GM12891 (cell line): Measurements from ENCODE around the gene SORCS2.
A peak's percentile ranks its signal among the peaks of the same experiment; 100 is the strongest.

ENCODE experiments used
- DNase-seq: peaks from one replicate; pipeline ENCODE4 v3.0.0; 2011; ENCODE audit warnings: low spot score; ENCODE audit not compliant: insufficient read length
- FAIRE-seq: peaks from 2 replicates; lab custom pipeline; 2011; peaks lifted over from hg19 to GRCh38; lab: Jason Lieb, UNC
- PAX5 ChIP-seq: IDR thresholded peaks from 2 replicates; pipeline ENCODE4 v1.6.1; 2011; ENCODE audit warnings: low read length, moderate library complexity, mild to moderate bottlenecking; ENCODE audit not compliant: insufficient read depth, severe bottlenecking
- POLR2A ChIP-seq: IDR thresholded peaks from 2 replicates; pipeline ENCODE4 v1.6.1; 2011; ENCODE audit warnings: low read depth, low read length, control low read depth
- POLR2AphosphoS5 ChIP-seq: IDR thresholded peaks from 2 replicates; pipeline ENCODE4 v1.6.1; 2011; ENCODE audit warnings: low read depth, low read length, control low read depth
- POU2F2 ChIP-seq: IDR thresholded peaks from 2 replicates; pipeline ENCODE4 v1.6.1; 2011; ENCODE audit warnings: low read depth, mild to moderate bottlenecking, control low read depth, low read length, moderate library complexity
- SPI1 ChIP-seq: IDR thresholded peaks from 2 replicates; pipeline ENCODE4 v1.6.1; 2011; ENCODE audit warnings: low read depth, low read length, control low read depth
- TAF1 ChIP-seq: IDR thresholded peaks from 2 replicates; pipeline ENCODE4 v1.6.1; 2011; ENCODE audit warnings: low read depth, low read length, control low read depth

SORCS2 gene

DNA sequence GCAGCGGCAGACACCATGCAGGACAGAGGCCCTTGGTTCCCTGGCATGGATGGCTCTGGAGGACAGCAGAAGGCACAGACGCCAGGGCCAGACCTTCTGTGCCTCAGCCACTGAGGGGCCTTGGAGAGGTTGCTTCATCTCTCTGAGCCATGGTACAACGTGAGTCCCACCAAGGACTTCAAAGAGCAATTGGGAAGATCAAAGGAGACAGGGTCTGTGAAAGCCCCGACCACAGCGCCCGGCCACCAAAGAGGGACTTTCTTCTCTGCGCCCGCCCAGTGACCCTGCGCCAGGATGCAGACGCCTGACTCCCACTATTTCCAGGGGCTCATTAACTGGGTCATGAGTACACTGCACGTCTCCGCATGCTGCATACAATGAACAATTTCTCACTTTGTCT is 573.3 kb downstream of the SORCS2 start:
- FAIRE-seq, result no peak
- DNase-seq, result no peak
- no peak for TF ChIP-seq POLR2A
- no peak for TF ChIP-seq SPI1
- no peak for TF ChIP-seq POU2F2
- no peak for TF ChIP-seq TAF1
- no peak for TF ChIP-seq PAX5
- no peak for TF ChIP-seq POLR2AphosphoS5

GRCh38 chr4:7766086-7766485 is 573.7 kb downstream of the SORCS2 start:
- DNase-seq, result no peak
- FAIRE-seq, result no peak
- TF ChIP-seq PAX5, result no peak
- TF ChIP-seq TAF1, result no peak
- no peak for TF ChIP-seq SPI1
- TF ChIP-seq POLR2AphosphoS5, result no peak
- no peak for TF ChIP-seq POU2F2
- no peak for TF ChIP-seq POLR2A

- no peak for DNase-seq
- no peak for FAIRE-seq
- TF ChIP-seq TAF1, result no peak
- TF ChIP-seq SPI1, result no peak
These were observed 574.5 kb downstream of the SORCS2 start for GRCh38 chr4:7766661-7767345.

- no peak for FAIRE-seq
- no peak for DNase-seq
- no peak for TF ChIP-seq POU2F2
- no peak for TF ChIP-seq SPI1
- TF ChIP-seq POLR2A, result no peak
- no peak for TF ChIP-seq POLR2AphosphoS5
- no peak for TF ChIP-seq TAF1
- TF ChIP-seq PAX5, result no peak
These were observed 575.2 kb downstream of the SORCS2 start for GRCh38 chr4:7767526-7767925.

DNA sequence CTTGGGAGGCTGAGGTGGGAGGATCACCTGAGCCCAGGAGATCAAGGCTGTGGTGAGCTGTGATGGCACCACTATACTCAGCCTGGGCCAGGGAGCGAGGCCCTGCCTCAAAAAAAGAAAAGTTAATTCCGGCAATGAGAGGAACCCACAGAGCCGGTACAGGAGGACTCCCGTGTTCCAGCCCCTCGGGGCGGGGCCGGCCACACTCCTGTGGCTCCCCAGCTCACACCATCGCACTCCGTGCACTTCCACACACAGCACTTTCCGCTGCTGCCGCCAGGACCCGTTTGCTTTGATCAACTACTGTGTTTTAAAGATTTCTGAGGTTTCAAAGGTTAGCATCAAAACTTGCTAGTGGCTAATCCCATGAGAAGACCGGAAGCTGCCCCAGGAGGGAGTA is 575.6 kb downstream of the SORCS2 start:
- no peak for TF ChIP-seq POLR2AphosphoS5
- TF ChIP-seq SPI1, result no peak
- TF ChIP-seq PAX5, result no peak
- TF ChIP-seq POLR2A, result no peak
- TF ChIP-seq POU2F2, result no peak
- no peak for TF ChIP-seq TAF1
- no peak for FAIRE-seq
- no peak for DNase-seq

GRCh38 chr4:7768736-7769135 is 576.4 kb downstream of the SORCS2 start:
- no peak for TF ChIP-seq POLR2AphosphoS5
- no peak for FAIRE-seq
- DNase-seq, result no peak

DNA sequence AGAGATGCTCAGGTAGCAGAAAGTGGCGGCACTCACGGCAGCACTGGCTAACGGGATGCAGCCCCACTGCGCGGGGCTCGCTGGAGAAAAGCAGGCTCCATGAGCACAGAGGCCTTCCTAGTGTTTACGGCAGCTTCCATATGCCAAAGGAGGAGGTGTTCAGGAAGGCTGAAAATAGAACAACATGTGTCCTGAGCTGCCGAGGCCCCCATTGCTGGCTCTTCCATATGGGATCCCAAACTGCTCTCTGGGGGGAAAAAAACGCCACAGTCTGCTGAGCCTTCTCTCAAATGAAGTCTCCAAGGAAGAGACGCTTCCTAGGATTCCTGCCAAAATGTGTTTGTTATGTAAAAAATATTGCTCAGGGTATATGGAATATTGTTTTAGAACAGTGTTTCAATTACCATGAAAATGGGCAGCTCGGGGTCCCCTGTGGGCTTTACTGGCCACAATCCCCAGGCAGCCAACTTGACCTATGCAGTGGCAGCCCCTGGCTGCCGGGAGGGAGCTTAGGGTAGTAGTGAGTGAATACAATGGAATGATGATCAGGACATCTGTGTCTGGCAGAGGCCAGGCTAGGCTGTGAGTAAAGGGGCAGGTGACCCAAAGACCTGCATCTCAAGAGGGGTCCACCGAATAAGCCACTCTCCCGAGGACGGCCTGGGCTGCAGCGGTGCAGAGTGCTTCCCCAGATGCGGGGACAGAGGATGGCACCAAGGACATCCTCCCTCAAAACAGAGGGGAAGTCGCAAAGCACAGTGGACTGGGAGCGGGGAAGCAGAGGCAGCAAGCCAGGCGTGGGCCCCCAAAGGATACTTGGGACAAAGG is 577.3 kb downstream of the SORCS2 start:
- FAIRE-seq (no peak), DNase-seq (no peak)
- TF ChIP-seq POLR2A (no peak), SPI1 (no peak), PAX5 (no peak), TAF1 (no peak), POU2F2 (no peak), POLR2AphosphoS5 (no peak)

GRCh38 chr4:7770224-7771050 is 578.1 kb downstream of the SORCS2 start:
- no peak for TF ChIP-seq TAF1
- no peak for TF ChIP-seq PAX5
- no peak for TF ChIP-seq POLR2A
- no peak for TF ChIP-seq POU2F2
- no peak for TF ChIP-seq POLR2AphosphoS5
- no peak for TF ChIP-seq SPI1
- no peak for DNase-seq
- FAIRE-seq, result peak; percentile 85

GRCh38 chr4:7771056-7771455 is 578.7 kb downstream of the SORCS2 start:
- TF ChIP-seq POLR2A, result no peak
- TF ChIP-seq POU2F2, result peak; percentile 60; the same call in 1 of the 2 replicates
- TF ChIP-seq TAF1, result no peak
- no peak for TF ChIP-seq POLR2AphosphoS5
- no peak for DNase-seq
- no peak for FAIRE-seq
